ENCODE data around the gene LAMTOR1.

GRCh38 chr11:72069787-72070251, 33.3 kb downstream of the LAMTOR1 start:
- TF ChIP-seq CTCF (conservative IDR thresholded peaks at IDR 0.05 in 1 of 2, IDR thresholded peaks at IDR 0.05 in 1 of 2; ENCODE audit: extremely low read depth in 1 of 2, insufficient read depth in 1 of 2, low read depth in 1 of 2, low read length in 2 of 2): no peak
- TF ChIP-seq EZH2 (IDR thresholded peaks at IDR 0.05; ENCODE audit: borderline replicate concordance, low read length): no peak
